Breast epithelium (tissue), 4 donors: ENCODE results near the gene KCMF1. TPM values are rescaled to one million over a fixed set of nuclear protein-coding genes. Genes with fewer than 3 reads are reported as not detected.

Source experiments
- DNase-seq, 2 donors: peaks; one replicate each; pipeline ENCODE4 v3.0.0-alpha.2; 2019; ENCODE audit warnings: low spot score in 2 of 2
- H3K27ac ChIP-seq, 2 donors: fragments of 200-600 bp; sonication (generic) in 1 of 2; one replicate each; pipeline ENCODE4 v1.5.1; 2016 to 2019; ENCODE audit warnings: mild to moderate bottlenecking in 1 of 2
- H3K27me3 ChIP-seq, 2 donors: fragments of 200-600 bp; sonication (generic) in 1 of 2; one replicate each; pipeline versions ENCODE4 v1.5.1 to v1.6.0; 2017 to 2019; ENCODE audit warnings: control low read depth in 1 of 2, mild to moderate bottlenecking in 1 of 2
- H3K36me3 ChIP-seq: fragments of 200-600 bp; one replicate; pipeline ENCODE4 v1.5.1; 2019
- H3K4me1 ChIP-seq, 2 donors: fragments of 200-600 bp; sonication (generic); one replicate each; pipeline ENCODE4 v1.5.1; 2016 to 2019; ENCODE audit warnings: control low read depth in 1 of 2
- H3K4me3 ChIP-seq, 3 donors: fragments of 200-600 bp; sonication (generic); 1 replicate in 2 of 3; 2 replicates in 1 of 3; pipeline ENCODE4 v1.5.1; 2016 to 2019; ENCODE audit warnings: mild to moderate bottlenecking in 3 of 3, moderate library complexity in 2 of 3
- H3K9me3 ChIP-seq, 2 donors: fragments of 200-600 bp; sonication (generic) in 1 of 2; one replicate each; pipeline ENCODE4 v1.5.1; 2016 to 2019; ENCODE audit warnings: control low read depth in 1 of 2
- CTCF ChIP-seq, 3 donors: fragments of 450-650 bp; IDR thresholded peaks; one replicate each; pipeline ENCODE4 v1.5.1; 2016 to 2017; ENCODE audit warnings: antibody characterized with exemption in 3 of 3, mild to moderate bottlenecking in 3 of 3, moderate library complexity in 3 of 3
- POLR2A ChIP-seq: fragments of 450-650 bp; IDR thresholded peaks from one replicate; pipeline ENCODE4 v1.6.1; 2016; ENCODE audit warnings: antibody characterized with exemption, mild to moderate bottlenecking, moderate library complexity
- POLR2AphosphoS5 ChIP-seq, 3 donors: sonication (generic); formaldehyde crosslinking; IDR thresholded peaks; one replicate each; pipeline ENCODE4 v1.6.1; 2017; ENCODE audit warnings: antibody characterized with exemption in 3 of 3
- intact Hi-C: fragments of 100-400 bp; cut with DNase I; formaldehyde crosslinking; loops from one replicate; pipeline ENCODE4 v1.15.1; 2023; ENCODE audit warnings: low total_unique reads
- total RNA-seq, 3 donors: library from RNA; depleted of rRNA; stranded (reverse); fragments of >200 nt; gene quantifications; one replicate each; pipeline ENCODE4 v1.1.0, GENCODE V29; 2016

The KCMF1 gene
- total RNA-seq, result 10 to 100 TPM; 35.7 to 68.6 (median 49.3) TPM

- no peaks in the 10 kb centered on the region for H3K36me3 ChIP-seq
- H3K4me1 ChIP-seq, result peaks cover 0 to 4% of the 10 kb centered on the region in 2 donors
- no peaks in the 10 kb centered on the region for H3K27me3 ChIP-seq
- H3K4me3 ChIP-seq, result peak within 1 kb of the TSS; percentile 74 to 98 (median 91)
- peak within 1 kb of the TSS; percentile 97 to 100 for H3K27ac ChIP-seq
- TF ChIP-seq CTCF (IDR thresholded peaks at IDR 0.05), result no peak
- no peak for TF ChIP-seq POLR2AphosphoS5 (IDR thresholded peaks at IDR 0.05)
- no peak for TF ChIP-seq POLR2A
- intact Hi-C loops, result no loop called here
- DNase-seq, result peak; percentile 60 to 62
- no peaks in the 10 kb centered on the region for H3K9me3 ChIP-seq
These were observed at the start of gene KCMF1 for GRCh38 chr2:84970868-84971509. Gene KCMF1 (plus strand): TSS chr2:84971161. CDS start chr2:84971452, 291 bp downstream.

- Histone ChIP-seq H3K27me3 (no peaks in the 10 kb centered on the region), H3K36me3 (no peaks in the 10 kb centered on the region), H3K4me1 (peaks cover 0 to 7% of the 10 kb centered on the region in 2 donors), H3K9me3 (no peaks in the 10 kb centered on the region), H3K27ac (no peak overlapping the region), H3K4me3 (no peak overlapping the region)
- DNase-seq, result no peak
- no peak for TF ChIP-seq POLR2AphosphoS5 (IDR thresholded peaks at IDR 0.05)
- no peak for TF ChIP-seq POLR2A
- TF ChIP-seq CTCF (IDR thresholded peaks at IDR 0.05), result no peak
- intact Hi-C loops, result loop anchor here (5.0 kb wide), 1 partner anchor 284 kb away; no protein-coding TSS in a partner anchor
These were observed 48.0 kb upstream of the KCMF1 start for GRCh38 chr2:84923009-84923408.

- H3K9me3 ChIP-seq, result no peaks in the 10 kb centered on the region
- H3K27ac ChIP-seq, result peak overlapping the region; percentile 20 to 62
- no peaks in the 10 kb centered on the region for H3K36me3 ChIP-seq
- DNase-seq, result no peak
- TF ChIP-seq POLR2AphosphoS5 (IDR thresholded peaks at IDR 0.05) (peak in 1 of 3 donors; percentile 23), CTCF (IDR thresholded peaks at IDR 0.05) (no peak), POLR2A (no peak)
- H3K4me1 ChIP-seq, result peaks cover 0 to 7% of the 10 kb centered on the region in 2 donors
- intact Hi-C loops, result loop anchor here (5.0 kb wide), 1 partner anchor 283 kb away; no protein-coding TSS in a partner anchor
- H3K27me3 ChIP-seq, result no peaks in the 10 kb centered on the region
- peak overlapping the region in 2 of 3 donors; percentile 23 to 37 for H3K4me3 ChIP-seq
These were observed 46.5 kb upstream of the KCMF1 start for GRCh38 chr2:84924173-84925106.

GRCh38 chr2:84925336-84925723 lies 45.6 kb upstream of the KCMF1 start:
- H3K4me3 ChIP-seq, result peak overlapping the region in 2 of 3 donors; percentile 52 to 60
- peak overlapping the region; percentile 65 to 68 for H3K27ac ChIP-seq
- DNase-seq, result no peak
- H3K4me1 ChIP-seq, result peaks cover 0 to 2% of the 10 kb centered on the region in 2 donors
- intact Hi-C loops, result no loop called here
- H3K36me3 ChIP-seq, result no peaks in the 10 kb centered on the region
- no peaks in the 10 kb centered on the region for H3K9me3 ChIP-seq
- TF ChIP-seq POLR2AphosphoS5 (IDR thresholded peaks at IDR 0.05), result no peak
- TF ChIP-seq CTCF (IDR thresholded peaks at IDR 0.05), result no peak
- no peak for TF ChIP-seq POLR2A
- H3K27me3 ChIP-seq, result no peaks in the 10 kb centered on the region
